Epithelial cell of esophagus (primary cell): ENCODE measurements around the gene CDC42BPA.
"Not testable (repeated sequence)": the region's sequence is repeated elsewhere in the genome, so short reads cannot be mapped to it uniquely, and the experiment has no call there.

Experiments
- DNase-seq: peaks from one replicate; pipeline ENCODE4 v3.0.0; 2010; ENCODE audit warnings: low read depth
- H3K4me3 ChIP-seq: 2 replicates; pipeline ENCODE4 v1.5.1; 2011; ENCODE audit warnings: mild to moderate bottlenecking, low read length, control low read depth
- CTCF ChIP-seq: IDR thresholded peaks from 2 replicates; pipeline ENCODE4 v1.5.1; 2011; ENCODE audit warnings: low read depth, mild to moderate bottlenecking, low read length, control low read depth, inconsistent platforms; ENCODE audit not compliant: insufficient read depth; ENCODE audit errors: missing control alignments

Gene CDC42BPA

GRCh38 chr1:227242811-227243682 is 75.2 kb downstream of the CDC42BPA start:
- DNase-seq, result no peak
- H3K4me3 ChIP-seq, result no peak overlapping the region
- no peak for TF ChIP-seq CTCF

GRCh38 chr1:227240983-227241382 is 77.3 kb downstream of the CDC42BPA start:
- DNase-seq, result no peak
- TF ChIP-seq CTCF, result no peak
- H3K4me3 ChIP-seq, result no peak overlapping the region

- H3K4me3 ChIP-seq, result no peak overlapping the region
- peak; percentile 71 for DNase-seq
- TF ChIP-seq CTCF, result peak; percentile 57
Measured at GRCh38 chr1:227234998-227235405, 83.3 kb downstream of the CDC42BPA start.

- DNase-seq, H3K4me3 ChIP-seq: not testable (repeated sequence)
Measured at GRCh38 chr1:227231128-227231527, 87.2 kb downstream of the CDC42BPA start.

- DNase-seq, result no peak
- TF ChIP-seq CTCF, result no peak
- no peak overlapping the region for H3K4me3 ChIP-seq
Measured at GRCh38 chr1:227228201-227228600, 90.1 kb downstream of the CDC42BPA start.

- TF ChIP-seq CTCF, result no peak
- H3K4me3 ChIP-seq, result no peak overlapping the region
- DNase-seq, result peak; percentile 31
Measured at GRCh38 chr1:227227761-227228160, 90.5 kb downstream of the CDC42BPA start.

DNA sequence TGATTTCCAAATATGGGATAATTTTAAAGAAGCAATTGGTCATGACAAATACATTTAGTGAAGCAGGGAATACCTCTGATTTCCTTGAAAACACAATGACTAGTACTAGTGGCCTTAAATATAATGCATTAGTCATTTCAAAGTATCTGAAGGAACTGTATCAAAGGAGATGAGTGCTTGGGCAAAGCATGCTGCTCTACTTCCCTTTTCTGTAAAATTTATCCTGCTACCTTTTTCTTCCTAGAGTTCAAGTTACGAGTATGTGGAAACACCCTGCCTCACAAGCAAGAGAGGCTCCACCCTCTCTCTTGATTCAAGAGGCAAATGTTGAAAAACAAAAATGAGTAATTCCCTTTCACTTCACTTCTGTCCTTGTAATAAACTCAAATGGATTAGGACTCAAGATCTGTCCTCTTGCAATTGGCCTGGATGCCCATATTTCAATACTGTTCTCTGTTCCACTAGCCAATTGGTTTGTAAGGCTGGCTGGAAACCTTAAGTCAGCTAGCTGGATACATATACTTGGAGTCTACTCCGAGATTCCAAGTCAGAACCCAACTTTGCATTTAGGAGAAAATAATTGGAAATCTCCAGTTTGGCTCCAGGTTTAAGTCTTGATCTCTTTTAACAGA is 92.5 kb downstream of the CDC42BPA start:
- DNase-seq, result peak; percentile 93
- H3K4me3 ChIP-seq, result no peak overlapping the region
- TF ChIP-seq CTCF, result no peak
